GM23338 (cell line): ENCODE data around the gene SLC25A4. TPM values are rescaled to one million over a fixed set of nuclear protein-coding genes. Genes with fewer than 3 reads are reported as not detected.

Source experiments
- ATAC-seq: fragments of 200-7000 bp; cut with Tn5 transposase; 3 replicates; pipeline ENCODE4 v1.9.1; 2020
- DNase-seq: peaks from one replicate; pipeline ENCODE4 v3.0.0-alpha.2; 2015; ENCODE audit warnings: low spot score
- H2AFZ ChIP-seq: fragments of 200-600 bp; sonication (generic); 2 replicates; pipeline ENCODE4 v1.8.0; 2016; ENCODE audit warnings: antibody characterized with exemption, mild to moderate bottlenecking, moderate library complexity
- H3F3A ChIP-seq: fragments of 200-600 bp; sonication (generic); replicated peaks from 2 replicates; pipeline ENCODE4 v1.8.0; 2017; ENCODE audit warnings: antibody characterized with exemption, mixed run types, low read depth
- H3K27ac ChIP-seq: fragments of 200-600 bp; sonication (generic); 2 replicates; pipeline ENCODE4 v1.6.1; 2016; ENCODE audit warnings: low read depth
- H3K27me3 ChIP-seq: fragments of 200-600 bp; sonication (generic); 2 replicates; pipeline ENCODE4 v1.8.0; 2016; ENCODE audit warnings: mild to moderate bottlenecking, mixed run types, moderate library complexity; ENCODE audit not compliant: insufficient read depth
- H3K36me3 ChIP-seq: fragments of 200-600 bp; sonication (generic); 2 replicates; pipeline ENCODE4 v1.8.0; 2016; ENCODE audit warnings: mild to moderate bottlenecking; ENCODE audit not compliant: insufficient read depth
- H3K4me1 ChIP-seq: fragments of 200-600 bp; sonication (generic); 2 replicates; pipeline ENCODE4 v1.8.0; 2016; ENCODE audit warnings: mild to moderate bottlenecking, moderate library complexity; ENCODE audit not compliant: insufficient read depth
- H3K4me2 ChIP-seq: fragments of 200-600 bp; sonication (generic); 2 replicates; pipeline ENCODE4 v1.7.1; 2017; ENCODE audit warnings: mixed run types
- H3K4me3 ChIP-seq: fragments of 200-600 bp; sonication (generic); 2 replicates; pipeline ENCODE4 v1.6.1; 2016; ENCODE audit warnings: mixed run types
- H3K79me2 ChIP-seq: fragments of 200-600 bp; sonication (generic); replicated peaks from 2 replicates; pipeline ENCODE4 v1.8.0; 2017; ENCODE audit warnings: mild to moderate bottlenecking; ENCODE audit not compliant: insufficient read depth
- H3K9me2 ChIP-seq: fragments of 200-600 bp; sonication (generic); 2 replicates; pipeline ENCODE4 v1.8.0; 2017; ENCODE audit not compliant: insufficient read depth
- H4K20me1 ChIP-seq: fragments of 200-600 bp; sonication (generic); replicated peaks from 2 replicates; pipeline ENCODE4 v1.8.0; 2017; ENCODE audit warnings: mild to moderate bottlenecking; ENCODE audit not compliant: insufficient read depth
- H3K27ac Mint-ChIP-seq: 2 replicates; pipeline ENCODE4 v1.8.0; 2020; ENCODE audit warnings: inconsistent platforms, mild to moderate bottlenecking, moderate library complexity, mixed read lengths
- H3K27me3 Mint-ChIP-seq: 3 replicates; pipeline ENCODE4 v1.8.0; 2022; ENCODE audit warnings: low read depth, mild to moderate bottlenecking, moderate library complexity, mixed read lengths, inconsistent platforms; ENCODE audit not compliant: insufficient read depth, poor library complexity
- H3K36me3 Mint-ChIP-seq: 3 replicates; pipeline ENCODE4 v1.8.0; 2021; ENCODE audit warnings: low read depth, mild to moderate bottlenecking, inconsistent platforms, moderate library complexity, mixed read lengths
- H3K4me1 Mint-ChIP-seq: 3 replicates; pipeline ENCODE4 v1.8.0; 2020; ENCODE audit warnings: mild to moderate bottlenecking, inconsistent platforms, mixed read lengths
- H3K4me3 Mint-ChIP-seq: 3 replicates; pipeline ENCODE4 v1.8.0; 2021; ENCODE audit warnings: moderate library complexity, mild to moderate bottlenecking, inconsistent platforms, mixed read lengths
- H3K9me3 Mint-ChIP-seq: 3 replicates; pipeline ENCODE4 v1.8.0; 2020; ENCODE audit warnings: moderate library complexity, mild to moderate bottlenecking, inconsistent platforms, mixed read lengths
- CREB1 ChIP-seq: fragments of 250-450 bp; sonication (Bioruptor Pico); IDR thresholded peaks from 2 replicates; pipeline ENCODE4 v1.5.0; 2020; ENCODE audit warnings: low read depth, mild to moderate bottlenecking, moderate library complexity
- EZH2 ChIP-seq: fragments of 200-600 bp; sonication (generic); IDR thresholded peaks from one replicate; pipeline ENCODE4 v1.8.0; 2017; ENCODE audit warnings: antibody characterized with exemption, mild to moderate bottlenecking, low read depth; ENCODE audit not compliant: unreplicated experiment
- EZH2phosphoT487 ChIP-seq: fragments of 200-600 bp; sonication (generic); IDR thresholded peaks from one replicate; pipeline ENCODE4 v1.8.1; 2018; ENCODE audit warnings: antibody characterized with exemption; ENCODE audit not compliant: unreplicated experiment
- POLR2AphosphoS5 ChIP-seq: IDR thresholded peaks from 2 replicates; pipeline ENCODE4 v1.6.1; 2016; ENCODE audit warnings: antibody characterized with exemption, low read depth
- STAT1 ChIP-seq: IDR thresholded peaks from one replicate; pipeline ENCODE4 v1.6.1; 2016; ENCODE audit warnings: antibody characterized with exemption; ENCODE audit not compliant: unreplicated experiment
- ZNF462 ChIP-seq: fragments of 250-450 bp; sonication (Bioruptor Pico); IDR thresholded peaks from 2 replicates; pipeline ENCODE4 v1.5.0; 2020; ENCODE audit warnings: mild to moderate bottlenecking, moderate library complexity
- polyA plus RNA-seq: library from polyadenylated mRNA; unstranded; fragments of >200 nt; fragmentation: Nextera tagmentation; extraction: Ambion mirVana; gene quantifications from 2 replicates; pipeline ENCODE4 v1.2.1, GENCODE V29; 2016
- total RNA-seq: library from RNA; depleted of rRNA; stranded (reverse); fragments of >200 nt; shearing (Covaris generic); gene quantifications from 2 replicates; pipeline ENCODE4 v1.2.3, GENCODE V29; 2014
- TF ChIP-seq, protein P1 (sequence below): IDR thresholded peaks from one replicate; pipeline ENCODE4 v1.6.1; 2018; ENCODE audit warnings: antibody characterized with exemption; ENCODE audit not compliant: unreplicated experiment
- TF ChIP-seq, protein P2 (sequence below), 2 experiments: fragments of 200-600 bp in 1 of 2; sonication (generic) in 1 of 2; conservative IDR thresholded peaks; 2 replicates each; pipeline versions ENCODE4 v1.5.1 to v1.6.1; 2016 to 2017; ENCODE audit warnings: antibody characterized with exemption in 2 of 2, low read depth in 2 of 2, mild to moderate bottlenecking in 2 of 2, moderate library complexity in 1 of 2

Gene SLC25A4
- total and polyA plus RNA-seq, 2 experiments from 2014 or later: 43.6 to 66.5 TPM

GRCh38 chr4:185151296-185151695, 8.2 kb downstream of the SLC25A4 start:
- no peak overlapping the region for H3K4me2 ChIP-seq
- H3K27ac ChIP-seq: no peak overlapping the region
- H3K27ac Mint-ChIP-seq: no peak overlapping the region
- H3K36me3 ChIP-seq: 0 out of 2 replicates have a peak, but pooled peaks cover 5% of the 10 kb centered on the region
- peaks cover 3% of the 10 kb centered on the region; the same call in 1 of the 3 replicates for H3K4me1 Mint-ChIP-seq
- DNase-seq: no peak
- H3K27me3 Mint-ChIP-seq: peaks cover 8% of the 10 kb centered on the region
- no peaks in the 10 kb centered on the region; the same call in 1 of the 2 replicates for H4K20me1 ChIP-seq
- no peak overlapping the region for H3K4me3 Mint-ChIP-seq
- H3F3A ChIP-seq: peaks cover 13% of the 10 kb centered on the region; the same call in 1 of the 2 replicates
- H2AFZ ChIP-seq: no peak overlapping the region
- no peaks in the 10 kb centered on the region for H3K9me2 ChIP-seq
- H3K36me3 Mint-ChIP-seq: peaks cover 16% of the 10 kb centered on the region
- 0 out of 2 replicates have a peak, but pooled peaks cover 3% of the 10 kb centered on the region for H3K79me2 ChIP-seq
- no peaks in the 10 kb centered on the region for H3K9me3 Mint-ChIP-seq
- TF ChIP-seq, protein P1, sequence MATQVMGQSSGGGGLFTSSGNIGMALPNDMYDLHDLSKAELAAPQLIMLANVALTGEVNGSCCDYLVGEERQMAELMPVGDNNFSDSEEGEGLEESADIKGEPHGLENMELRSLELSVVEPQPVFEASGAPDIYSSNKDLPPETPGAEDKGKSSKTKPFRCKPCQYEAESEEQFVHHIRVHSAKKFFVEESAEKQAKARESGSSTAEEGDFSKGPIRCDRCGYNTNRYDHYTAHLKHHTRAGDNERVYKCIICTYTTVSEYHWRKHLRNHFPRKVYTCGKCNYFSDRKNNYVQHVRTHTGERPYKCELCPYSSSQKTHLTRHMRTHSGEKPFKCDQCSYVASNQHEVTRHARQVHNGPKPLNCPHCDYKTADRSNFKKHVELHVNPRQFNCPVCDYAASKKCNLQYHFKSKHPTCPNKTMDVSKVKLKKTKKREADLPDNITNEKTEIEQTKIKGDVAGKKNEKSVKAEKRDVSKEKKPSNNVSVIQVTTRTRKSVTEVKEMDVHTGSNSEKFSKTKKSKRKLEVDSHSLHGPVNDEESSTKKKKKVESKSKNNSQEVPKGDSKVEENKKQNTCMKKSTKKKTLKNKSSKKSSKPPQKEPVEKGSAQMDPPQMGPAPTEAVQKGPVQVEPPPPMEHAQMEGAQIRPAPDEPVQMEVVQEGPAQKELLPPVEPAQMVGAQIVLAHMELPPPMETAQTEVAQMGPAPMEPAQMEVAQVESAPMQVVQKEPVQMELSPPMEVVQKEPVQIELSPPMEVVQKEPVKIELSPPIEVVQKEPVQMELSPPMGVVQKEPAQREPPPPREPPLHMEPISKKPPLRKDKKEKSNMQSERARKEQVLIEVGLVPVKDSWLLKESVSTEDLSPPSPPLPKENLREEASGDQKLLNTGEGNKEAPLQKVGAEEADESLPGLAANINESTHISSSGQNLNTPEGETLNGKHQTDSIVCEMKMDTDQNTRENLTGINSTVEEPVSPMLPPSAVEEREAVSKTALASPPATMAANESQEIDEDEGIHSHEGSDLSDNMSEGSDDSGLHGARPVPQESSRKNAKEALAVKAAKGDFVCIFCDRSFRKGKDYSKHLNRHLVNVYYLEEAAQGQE: no peak
- TF ChIP-seq, protein P2, sequence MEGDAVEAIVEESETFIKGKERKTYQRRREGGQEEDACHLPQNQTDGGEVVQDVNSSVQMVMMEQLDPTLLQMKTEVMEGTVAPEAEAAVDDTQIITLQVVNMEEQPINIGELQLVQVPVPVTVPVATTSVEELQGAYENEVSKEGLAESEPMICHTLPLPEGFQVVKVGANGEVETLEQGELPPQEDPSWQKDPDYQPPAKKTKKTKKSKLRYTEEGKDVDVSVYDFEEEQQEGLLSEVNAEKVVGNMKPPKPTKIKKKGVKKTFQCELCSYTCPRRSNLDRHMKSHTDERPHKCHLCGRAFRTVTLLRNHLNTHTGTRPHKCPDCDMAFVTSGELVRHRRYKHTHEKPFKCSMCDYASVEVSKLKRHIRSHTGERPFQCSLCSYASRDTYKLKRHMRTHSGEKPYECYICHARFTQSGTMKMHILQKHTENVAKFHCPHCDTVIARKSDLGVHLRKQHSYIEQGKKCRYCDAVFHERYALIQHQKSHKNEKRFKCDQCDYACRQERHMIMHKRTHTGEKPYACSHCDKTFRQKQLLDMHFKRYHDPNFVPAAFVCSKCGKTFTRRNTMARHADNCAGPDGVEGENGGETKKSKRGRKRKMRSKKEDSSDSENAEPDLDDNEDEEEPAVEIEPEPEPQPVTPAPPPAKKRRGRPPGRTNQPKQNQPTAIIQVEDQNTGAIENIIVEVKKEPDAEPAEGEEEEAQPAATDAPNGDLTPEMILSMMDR (conservative IDR thresholded peaks at IDR 0.05; ENCODE audit: low read depth in 2 of 2): no peak
- TF ChIP-seq CREB1 (CRISPR knock-in tag) (no peak), EZH2phosphoT487 (no peak), STAT1 (no peak), POLR2AphosphoS5 (no peak), ZNF462 (CRISPR knock-in tag) (no peak), EZH2 (no peak)
- no peaks in the 10 kb centered on the region for H3K4me1 ChIP-seq
- H3K4me3 ChIP-seq: no peak overlapping the region
- ATAC-seq: no peak
- no peaks in the 10 kb centered on the region for H3K27me3 ChIP-seq
